SU-DHL-6 (cell line): Measurements from ENCODE around the gene VENTX.
"Not testable (repeated sequence)": the region's sequence is repeated elsewhere in the genome, so short reads cannot be mapped to it uniquely, and the experiment has no call there.

Experiments
- H2AFZ ChIP-seq: fragments of 200-600 bp; sonication (generic); 2 replicates; pipeline ENCODE4 v1.6.1; 2014; ENCODE audit warnings: low read depth, mild to moderate bottlenecking, moderate library complexity, mixed read lengths, antibody characterized with exemption, low read length; ENCODE audit not compliant: severe bottlenecking
- H3F3A ChIP-seq: fragments of 200-600 bp; shearing (Covaris generic); 2 replicates; pipeline ENCODE4 v1.6.0; 2016; ENCODE audit warnings: antibody characterized with exemption, mild to moderate bottlenecking; ENCODE audit not compliant: insufficient read depth
- H3K27ac ChIP-seq: fragments of 200-600 bp; sonication (generic); 2 replicates; pipeline ENCODE4 v1.5.1; 2016; ENCODE audit warnings: low read depth, mild to moderate bottlenecking, low read length, moderate library complexity, mixed read lengths
- H3K27me3 ChIP-seq: fragments of 200-600 bp; sonication (generic), shearing (Covaris generic); 2 replicates; pipeline ENCODE4 v1.6.0; 2014; ENCODE audit warnings: mild to moderate bottlenecking, low read length
- H3K36me3 ChIP-seq: fragments of 200-600 bp; sonication (generic); 2 replicates; pipeline ENCODE4 v1.6.1; 2014; ENCODE audit warnings: mild to moderate bottlenecking, low read length, mixed read lengths
- H3K4me2 ChIP-seq: fragments of 300-600, 200-600 bp; shearing (Covaris generic), sonication (generic); 2 replicates; pipeline ENCODE4 v1.6.0; 2014; ENCODE audit warnings: low read length, low read depth, mild to moderate bottlenecking; ENCODE audit not compliant: poor library complexity, severe bottlenecking
- H3K4me3 ChIP-seq: fragments of 200-600 bp; sonication (generic); 2 replicates; pipeline ENCODE4 v1.5.1; 2014; ENCODE audit warnings: antibody characterized with exemption, low read length, mild to moderate bottlenecking, mixed read lengths; ENCODE audit not compliant: insufficient read depth, poor library complexity, severe bottlenecking
- H3K79me2 ChIP-seq: fragments of 200-600 bp; sonication (generic); 2 replicates; pipeline ENCODE4 v1.6.1; 2014; ENCODE audit warnings: mild to moderate bottlenecking, low read length, moderate library complexity; ENCODE audit not compliant: insufficient read depth
- H3K9ac ChIP-seq: fragments of 200-600 bp; sonication (generic); 2 replicates; pipeline ENCODE4 v1.7.0; 2014; ENCODE audit warnings: mild to moderate bottlenecking, low read length
- H3K9me2 ChIP-seq: fragments of 200-600 bp; sonication (generic); replicated peaks from 2 replicates; pipeline ENCODE4 v1.6.1; 2014; ENCODE audit warnings: low read length; ENCODE audit not compliant: insufficient read depth
- H3K9me3 ChIP-seq: fragments of 200-600 bp; sonication (generic); 2 replicates; pipeline ENCODE4 v1.6.1; 2014; ENCODE audit warnings: low read length, mixed read lengths; ENCODE audit not compliant: insufficient read depth
- H4K20me1 ChIP-seq: fragments of 200-600 bp; sonication (generic); 2 replicates; pipeline ENCODE4 v1.6.1; 2014; ENCODE audit warnings: low read depth, mild to moderate bottlenecking, antibody characterized with exemption, low read length, moderate library complexity, mixed read lengths
- EZH2phosphoT487 ChIP-seq: fragments of 200-600 bp; sonication (generic), shearing (Covaris generic); conservative IDR thresholded peaks from 2 replicates; pipeline ENCODE4 v1.6.1; 2018; ENCODE audit warnings: mild to moderate bottlenecking, antibody characterized with exemption, low read length, moderate library complexity, mixed read lengths
- TF ChIP-seq, protein P1 (sequence below): fragments of 200-600 bp; sonication (generic); IDR thresholded peaks from one replicate; pipeline ENCODE4 v1.5.1; 2017; ENCODE audit warnings: antibody characterized with exemption, mild to moderate bottlenecking, low read length, moderate library complexity; ENCODE audit not compliant: insufficient read depth, poor library complexity, severe bottlenecking

VENTX gene

DNA sequence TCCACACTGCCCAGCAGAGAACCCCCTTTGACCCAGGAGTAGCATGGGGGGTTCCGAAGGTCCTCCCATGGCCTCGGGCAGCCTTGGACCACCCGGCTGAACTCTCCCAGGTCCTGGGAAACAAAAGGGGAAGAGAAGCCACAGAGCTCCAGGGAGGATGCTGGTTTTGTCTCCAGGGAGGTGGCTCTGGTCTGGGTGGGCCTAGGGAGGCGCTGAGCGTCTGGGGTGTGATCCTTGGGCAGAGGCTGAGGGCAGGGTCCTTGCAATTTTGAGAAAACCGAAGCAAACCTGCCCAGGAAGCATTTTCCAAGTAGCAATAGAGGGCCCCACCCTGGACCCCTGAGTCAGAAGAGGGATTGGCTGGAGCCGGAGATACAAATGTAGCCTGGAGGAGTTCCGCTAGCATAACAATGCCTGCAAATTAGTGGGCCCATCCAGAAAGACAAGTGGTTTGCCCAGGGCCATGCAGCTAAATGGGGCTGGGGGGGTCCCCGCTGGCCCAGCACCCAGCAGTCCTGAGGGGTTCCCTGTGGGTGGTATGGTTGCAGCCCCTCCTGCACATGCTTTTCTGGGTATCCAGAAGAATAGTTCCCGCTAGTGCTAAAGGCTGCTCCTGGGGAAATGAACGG is 5.6 kb upstream of the VENTX start:
- no peaks in the 10 kb centered on the region for H3K79me2 ChIP-seq
- H4K20me1 ChIP-seq = no peaks in the 10 kb centered on the region
- TF ChIP-seq, protein P1, sequence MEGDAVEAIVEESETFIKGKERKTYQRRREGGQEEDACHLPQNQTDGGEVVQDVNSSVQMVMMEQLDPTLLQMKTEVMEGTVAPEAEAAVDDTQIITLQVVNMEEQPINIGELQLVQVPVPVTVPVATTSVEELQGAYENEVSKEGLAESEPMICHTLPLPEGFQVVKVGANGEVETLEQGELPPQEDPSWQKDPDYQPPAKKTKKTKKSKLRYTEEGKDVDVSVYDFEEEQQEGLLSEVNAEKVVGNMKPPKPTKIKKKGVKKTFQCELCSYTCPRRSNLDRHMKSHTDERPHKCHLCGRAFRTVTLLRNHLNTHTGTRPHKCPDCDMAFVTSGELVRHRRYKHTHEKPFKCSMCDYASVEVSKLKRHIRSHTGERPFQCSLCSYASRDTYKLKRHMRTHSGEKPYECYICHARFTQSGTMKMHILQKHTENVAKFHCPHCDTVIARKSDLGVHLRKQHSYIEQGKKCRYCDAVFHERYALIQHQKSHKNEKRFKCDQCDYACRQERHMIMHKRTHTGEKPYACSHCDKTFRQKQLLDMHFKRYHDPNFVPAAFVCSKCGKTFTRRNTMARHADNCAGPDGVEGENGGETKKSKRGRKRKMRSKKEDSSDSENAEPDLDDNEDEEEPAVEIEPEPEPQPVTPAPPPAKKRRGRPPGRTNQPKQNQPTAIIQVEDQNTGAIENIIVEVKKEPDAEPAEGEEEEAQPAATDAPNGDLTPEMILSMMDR = no peak
- no peak for TF ChIP-seq EZH2phosphoT487

DNA sequence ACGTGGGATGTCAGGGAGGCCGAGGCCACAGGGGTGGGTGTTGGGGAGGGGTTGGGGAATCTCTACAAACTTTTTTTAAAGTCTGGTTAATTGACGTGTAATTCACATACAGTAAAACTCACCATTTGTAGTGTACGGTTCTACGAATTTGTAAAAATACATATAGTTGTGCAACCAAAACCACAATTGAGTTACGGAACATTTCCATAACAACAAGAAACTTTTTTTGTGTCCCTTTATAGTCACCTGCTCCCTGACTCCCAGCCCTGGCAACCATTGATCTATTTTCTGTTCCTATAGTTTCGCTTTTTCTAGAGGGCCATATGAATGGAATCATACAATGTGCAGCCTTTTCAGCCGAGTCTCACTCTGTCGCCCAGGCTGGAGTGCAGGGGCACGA is 2.9 kb upstream of the VENTX start:
- not testable (repeated sequence) for H3K36me3 ChIP-seq, H3K9me2 ChIP-seq, H3K4me2 ChIP-seq, H3K9me3 ChIP-seq, H3K27me3 ChIP-seq, H2AFZ ChIP-seq, H3K9ac ChIP-seq, H3K79me2 ChIP-seq, H3K4me3 ChIP-seq, H4K20me1 ChIP-seq, H3F3A ChIP-seq, H3K27ac ChIP-seq

More for the DNA sequence above, 5.6 kb upstream of the VENTX start:
- Histone ChIP-seq H3F3A (no peaks in the 10 kb centered on the region), H3K36me3 (no peaks in the 10 kb centered on the region), H3K4me3 (no peak overlapping the region), H2AFZ (no peak overlapping the region), H3K27me3 (no peaks in the 10 kb centered on the region), H3K9ac (no peak overlapping the region), H3K4me2 (no peak overlapping the region), H3K9me3 (no peaks in the 10 kb centered on the region), H3K27ac (no peak overlapping the region), H3K9me2 (no peaks in the 10 kb centered on the region)

DNA sequence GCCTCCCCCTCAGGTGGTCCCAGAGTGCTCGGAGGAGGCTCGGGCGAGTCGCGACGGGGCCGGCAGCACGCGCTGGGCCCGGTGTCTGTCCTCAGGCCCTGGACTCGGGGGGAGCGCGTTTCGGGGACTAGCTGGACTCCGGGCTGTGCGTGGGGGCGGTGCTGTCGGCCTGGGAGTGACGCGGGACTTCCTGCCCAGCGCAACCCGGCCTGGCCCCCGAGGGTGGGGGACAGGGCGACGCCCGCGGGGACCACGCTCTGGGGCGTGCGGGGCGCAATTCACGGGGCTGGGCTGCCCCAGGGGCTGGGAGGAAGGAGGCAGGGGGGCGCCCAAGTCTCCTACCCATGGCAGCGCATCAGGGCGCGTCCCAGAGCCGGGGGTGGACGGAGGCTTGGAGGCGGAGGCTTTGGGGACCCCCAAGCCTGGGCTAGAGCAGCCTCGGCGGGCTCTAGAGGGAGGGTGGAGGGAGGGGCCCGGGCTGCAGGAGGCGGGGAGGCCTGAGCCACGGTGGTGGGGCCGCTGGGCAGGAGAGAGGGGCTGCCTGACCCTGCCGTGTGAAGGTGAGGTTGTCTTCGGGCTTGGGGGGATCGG is 2.3 kb upstream of the VENTX start:
- no peak overlapping the region for H3K4me2 ChIP-seq
- no peaks in the 10 kb centered on the region for H3F3A ChIP-seq
- no peaks in the 10 kb centered on the region for H3K27me3 ChIP-seq
- no peak for TF ChIP-seq EZH2phosphoT487
- H3K27ac ChIP-seq = no peak overlapping the region
- no peaks in the 10 kb centered on the region for H3K36me3 ChIP-seq
- no peaks in the 10 kb centered on the region for H3K79me2 ChIP-seq
- H3K9me3 ChIP-seq = no peaks in the 10 kb centered on the region
- H3K9me2 ChIP-seq = no peaks in the 10 kb centered on the region
- H2AFZ ChIP-seq = no peak overlapping the region
- H3K4me3 ChIP-seq = no peak overlapping the region
- H3K9ac ChIP-seq = no peak overlapping the region
- no peaks in the 10 kb centered on the region for H4K20me1 ChIP-seq

DNA sequence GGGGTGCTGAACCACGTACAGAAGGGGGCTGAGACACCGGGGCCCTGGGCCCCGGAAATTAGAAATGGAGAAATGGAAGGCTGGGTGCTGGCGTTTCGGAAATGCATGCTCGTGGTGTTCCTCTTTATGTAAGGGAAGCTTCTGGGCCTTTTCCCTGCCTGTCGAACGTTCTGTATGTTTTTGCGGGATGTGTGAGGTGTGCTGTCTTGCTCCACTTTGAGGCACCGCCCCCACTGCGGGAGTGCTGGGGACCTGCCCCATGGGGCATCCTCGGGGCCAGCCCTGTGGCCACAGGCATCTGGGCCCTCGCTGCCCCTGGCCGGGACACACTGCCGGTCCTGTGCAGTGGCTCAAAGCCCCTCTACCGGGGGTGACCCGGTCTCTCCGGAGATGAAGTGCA is 1.7 kb upstream of the VENTX start:
- Histone ChIP-seq H3K9ac (no peak overlapping the region), H2AFZ (no peak overlapping the region), H3K9me3 (no peaks in the 10 kb centered on the region), H3K79me2 (no peaks in the 10 kb centered on the region), H3K4me2 (no peak overlapping the region), H3K27ac (no peak overlapping the region), H3K9me2 (no peaks in the 10 kb centered on the region), H3F3A (no peaks in the 10 kb centered on the region), H4K20me1 (no peaks in the 10 kb centered on the region), H3K27me3 (no peaks in the 10 kb centered on the region), H3K36me3 (no peaks in the 10 kb centered on the region), H3K4me3 (no peak overlapping the region)
- no peak for TF ChIP-seq EZH2phosphoT487
- TF ChIP-seq, protein P1 = no peak
